IMR-90 (cell line): ENCODE measurements around the gene DNAJC2. TPM values are rescaled to one million over a fixed set of nuclear protein-coding genes. Genes with fewer than 3 reads are reported as not detected.
A peak's percentile ranks its signal among the peaks of the same experiment; 100 is the strongest.

Experiments
- ATAC-seq: fragments of 200-7000 bp; cut with Tn5 transposase; 2 replicates; pipeline ENCODE4 v1.9.1; 2020; ENCODE audit warnings: low read depth, mild to moderate bottlenecking, moderate library complexity
- BruUV-seq: library from RNA; stranded (reverse); fragments of 400-500 nt; replicated peaks from 2 replicates; lab custom pipeline; 2021; lab: Mats Ljungman, UMichigan
- CTCF ChIA-PET: fragments of 300-600 bp; formaldehyde crosslinking; extraction: SDS; loops from one replicate; lab custom pipeline; 2021; ENCODE audit warnings: antibody characterized with exemption; lab: Yijun Ruan, JAX
- POLR2A ChIA-PET: fragments of 300-600 bp; sonication (Branson Sonifier 250); formaldehyde crosslinking; loops from one replicate; lab custom pipeline; 2022; ENCODE audit warnings: antibody characterized with exemption; ENCODE audit not compliant: unreplicated experiment; lab: Charles Lee
- DNase-seq: peaks from one replicate; pipeline ENCODE4 v3.0.0; 2013
- H2AFZ ChIP-seq: replicated peaks from 2 replicates; pipeline ENCODE3; 2013; ENCODE audit warnings: low read length, mild to moderate bottlenecking; ENCODE audit not compliant: poor library complexity
- H2AK5ac ChIP-seq: 2 replicates; pipeline ENCODE4 v1.6.1; 2013; ENCODE audit warnings: low read depth, low read length, inconsistent platforms
- H2AK9ac ChIP-seq: replicated peaks from 2 replicates; pipeline ENCODE3; 2013; ENCODE audit warnings: mild to moderate bottlenecking, low read depth, low read length, moderate library complexity; ENCODE audit not compliant: poor library complexity
- H2BK120ac ChIP-seq: 2 replicates; pipeline ENCODE4 v1.6.1; 2013; ENCODE audit warnings: low read depth, low read length, inconsistent platforms
- H2BK15ac ChIP-seq: 3 replicates; pipeline ENCODE4 v1.6.1; 2013; ENCODE audit warnings: low read depth, low read length, inconsistent platforms
- H2BK20ac ChIP-seq: 2 replicates; pipeline ENCODE4 v1.6.1; 2013; ENCODE audit warnings: low read depth, mild to moderate bottlenecking, inconsistent platforms, low read length, moderate library complexity
- H2BK5ac ChIP-seq: 2 replicates; pipeline ENCODE4 v1.6.1; 2013; ENCODE audit warnings: mild to moderate bottlenecking, low read depth, low read length, inconsistent platforms; ENCODE audit not compliant: poor library complexity, severe bottlenecking
- H3K14ac ChIP-seq: replicated peaks from 2 replicates; pipeline ENCODE4 v1.6.1; 2013; ENCODE audit warnings: low read depth, low read length, inconsistent platforms
- H3K18ac ChIP-seq: 2 replicates; pipeline ENCODE4 v1.6.1; 2013; ENCODE audit warnings: low read depth, low read length, control low read depth
- H3K23ac ChIP-seq: 2 replicates; pipeline ENCODE4 v1.6.1; 2013; ENCODE audit warnings: low read depth, low read length, inconsistent platforms
- H3K27ac ChIP-seq: 2 replicates; pipeline ENCODE4 v1.5.1; 2013; ENCODE audit warnings: mild to moderate bottlenecking, control low read depth, low read length; ENCODE audit not compliant: insufficient read depth
- H3K27me3 ChIP-seq: 2 replicates; pipeline ENCODE4 v1.6.1; 2013; ENCODE audit warnings: low read length; ENCODE audit not compliant: control insufficient read depth, insufficient read depth
- H3K36me3 ChIP-seq: 2 replicates; pipeline ENCODE4 v1.6.1; 2013; ENCODE audit warnings: low read length, mixed read lengths; ENCODE audit not compliant: control insufficient read depth, insufficient read depth
- H3K4ac ChIP-seq: 2 replicates; pipeline ENCODE4 v1.6.1; 2013; ENCODE audit warnings: low read depth, low read length, inconsistent platforms
- H3K4me1 ChIP-seq: 2 replicates; pipeline ENCODE4 v1.6.1; 2013; ENCODE audit warnings: low read length, mixed read lengths; ENCODE audit not compliant: control insufficient read depth, insufficient read depth
- H3K4me2 ChIP-seq: 2 replicates; pipeline ENCODE4 v1.6.1; 2013; ENCODE audit warnings: low read depth, mild to moderate bottlenecking, control low read depth, low read length, moderate library complexity
- H3K4me3 ChIP-seq: 2 replicates; pipeline ENCODE4 v1.5.1; 2013; ENCODE audit warnings: low read depth, mild to moderate bottlenecking, control low read depth, low read length, moderate library complexity; ENCODE audit not compliant: insufficient read depth
- H3K56ac ChIP-seq: 2 replicates; pipeline ENCODE4 v1.6.1; 2013; ENCODE audit warnings: low read length, inconsistent platforms; ENCODE audit not compliant: insufficient read depth; ENCODE audit errors: extremely low read depth
- H3K79me1 ChIP-seq, 2 experiments: 2 replicates each; pipeline ENCODE4 v1.6.1; 2013; ENCODE audit warnings: low read length in 2 of 2, inconsistent platforms in 1 of 2, low read depth in 1 of 2
- H3K9ac ChIP-seq: 2 replicates; pipeline ENCODE4 v1.6.1; 2013; ENCODE audit warnings: low read depth, low read length, control low read depth
- H3K9me1 ChIP-seq: 2 replicates; pipeline ENCODE4 v1.6.1; 2013; ENCODE audit warnings: low read length, inconsistent platforms; ENCODE audit not compliant: insufficient read depth
- H3K9me3 ChIP-seq: 2 replicates; pipeline ENCODE4 v1.6.1; 2013; ENCODE audit warnings: low read length; ENCODE audit not compliant: control insufficient read depth, insufficient read depth
- H4K20me1 ChIP-seq: 2 replicates; pipeline ENCODE4 v1.6.1; 2013; ENCODE audit warnings: low read length, inconsistent platforms; ENCODE audit not compliant: insufficient read depth
- H4K5ac ChIP-seq: 2 replicates; pipeline ENCODE4 v1.6.1; 2013; ENCODE audit warnings: mild to moderate bottlenecking, low read depth, low read length, control low read depth
- H4K8ac ChIP-seq, 2 experiments: 2 replicates each; pipeline ENCODE4 v1.6.1; 2013; ENCODE audit warnings: low read depth in 2 of 2, low read length in 2 of 2, control low read depth in 1 of 2, inconsistent platforms in 1 of 2
- H4K91ac ChIP-seq: 2 replicates; pipeline ENCODE4 v1.6.1; 2013; ENCODE audit warnings: low read depth, low read length, inconsistent platforms; ENCODE audit not compliant: insufficient read depth
- CEBPB ChIP-seq: IDR thresholded peaks from 2 replicates; pipeline ENCODE4 v1.6.1; 2012; ENCODE audit warnings: low read depth, low read length, improper control_type of control experiment
- MAZ ChIP-seq: IDR thresholded peaks from 2 replicates; pipeline ENCODE4 v1.6.1; 2012; ENCODE audit warnings: low read depth, mild to moderate bottlenecking, low read length, improper control_type of control experiment, moderate library complexity, borderline replicate concordance
- MXI1 ChIP-seq: IDR thresholded peaks from 2 replicates; pipeline ENCODE4 v1.6.1; 2012; ENCODE audit warnings: low read depth, mild to moderate bottlenecking, low read length, moderate library complexity, borderline replicate concordance
- RAD21 ChIP-seq: IDR thresholded peaks from 2 replicates; pipeline ENCODE4 v1.6.1; 2012; ENCODE audit warnings: low read length, improper control_type of control experiment
- RCOR1 ChIP-seq: IDR thresholded peaks from 2 replicates; pipeline ENCODE4 v1.6.1; 2012; ENCODE audit warnings: mild to moderate bottlenecking, low read length, improper control_type of control experiment; ENCODE audit not compliant: insufficient replicate concordance
- SMC3 ChIP-seq: fragments of 150-350 bp; IDR thresholded peaks from 2 replicates; pipeline ENCODE4 v1.6.1; 2016; ENCODE audit warnings: low read depth, mild to moderate bottlenecking, antibody characterized with exemption, low read length, moderate library complexity
- WGBS, 2 experiments: methylation state at CpG; one replicate each; pipeline versions ENCODE4 v1.1.5 to v1.1.7; 2013; ENCODE audit warnings: missing lambda C conversion rate in 2 of 2; ENCODE audit not compliant: insufficient read length in 1 of 2; ENCODE audit errors: extremely low coverage in 2 of 2; 5-methylcytosine and 5-hydroxymethylcytosine counted together
- dilution Hi-C: fragments of 300-500 bp; cut with HindIII; formaldehyde crosslinking; loops from one replicate; pipeline ENCODE4 v1.14.3; 2018; ENCODE audit warnings: low sequenced_read_pairs; ENCODE audit not compliant: unreplicated experiment
- in situ Hi-C: fragments of 300-500 bp; cut with MboI; formaldehyde crosslinking; loops from 3 replicates; pipeline ENCODE4 v1.14.3; 2019; ENCODE audit warnings: low sequenced_read_pairs, inconsistent platforms, mixed read lengths
- intact Hi-C: fragments of 100-400 bp; cut with micrococcal nuclease; formaldehyde crosslinking; loops from 2 replicates; pipeline ENCODE4 v1.10.0; 2022
- polyA plus RNA-seq, 3 experiments: library from polyadenylated mRNA; depleted of rRNA; stranded (reverse); fragments of >200 nt; gene quantifications; 2 replicates each; pipeline ENCODE4 v1.2.3, GENCODE V29; 2012; ENCODE audit warnings: low replicate concordance in 1 of 3
- total RNA-seq: library from RNA; depleted of rRNA; stranded (reverse); fragments of >200 nt; gene quantifications from 2 replicates; pipeline ENCODE4 v1.2.3, GENCODE V29; 2012
- TF ChIP-seq, protein P1 (sequence below): fragments of 150-350 bp; IDR thresholded peaks from 2 replicates; pipeline ENCODE4 v1.6.1; 2016; ENCODE audit warnings: low read depth, mild to moderate bottlenecking, low read length, moderate library complexity, borderline replicate concordance
- TF ChIP-seq, protein P2 (sequence below): conservative IDR thresholded peaks from 2 replicates; pipeline ENCODE4 v1.5.1; 2012; ENCODE audit warnings: mild to moderate bottlenecking, low read depth, low read length, improper control_type of control experiment

Gene DNAJC2
- total and polyA plus RNA-seq, 2 of the 4 experiments (the other 2 are of a cell fraction): 17.5 to 22.4 TPM

DNA sequence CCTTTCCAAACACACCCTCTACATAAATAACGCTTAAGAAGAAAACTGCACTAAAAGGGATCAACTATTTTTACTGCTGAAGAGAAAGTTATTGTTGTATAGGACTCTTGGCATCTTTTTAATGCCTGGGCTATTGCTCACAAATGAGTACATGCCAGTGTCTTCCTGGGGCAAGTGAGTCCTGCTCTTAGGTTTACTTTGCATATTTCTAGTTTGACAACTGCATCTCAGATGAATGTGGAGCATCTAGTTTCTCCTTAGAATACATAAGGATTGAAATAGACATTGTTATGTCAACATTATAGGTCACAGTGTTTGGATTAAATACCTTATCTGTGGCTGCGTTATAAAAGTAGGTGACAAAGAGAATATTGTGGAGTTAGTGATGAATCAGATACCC lies 47.4 kb upstream of the DNAJC2 start:
- Histone ChIP-seq H2AK9ac (no peak overlapping the region), H2AK5ac (no peak overlapping the region), H3K14ac (no peak overlapping the region), H2AFZ (no peak overlapping the region), H3K18ac (no peak overlapping the region), H3K4me3 (no peak overlapping the region), H2BK5ac (no peak overlapping the region), H3K56ac (no peak overlapping the region), H3K9me1 (no peaks in the 10 kb centered on the region), H3K4me2 (no peak overlapping the region), H2BK15ac (no peak overlapping the region), H3K4ac (no peak overlapping the region), H2BK120ac (no peak overlapping the region), H3K36me3 (no peaks in the 10 kb centered on the region), H3K79me1 (no peaks in the 10 kb centered on the region), H4K91ac (no peak overlapping the region), H3K27me3 (peaks cover 5% of the 10 kb centered on the region), H3K9me3 (no peaks in the 10 kb centered on the region), H2BK20ac (no peak overlapping the region), H3K27ac (no peak overlapping the region), H3K23ac (no peak overlapping the region), H3K4me1 (no peaks in the 10 kb centered on the region), H4K5ac (no peak overlapping the region), H4K8ac (no peak overlapping the region), H3K9ac (no peak overlapping the region), H4K20me1 (no peaks in the 10 kb centered on the region)
- intact Hi-C loops (no loop called here), in situ Hi-C loops (no loop called here), dilution Hi-C loops (no loop called here)
- ChIA-PET POLR2A (no interaction called here), CTCF (interaction anchor here (0.6 kb wide), 1 partner anchor 57 kb away, joined by 4 read pairs; no protein-coding TSS in a partner anchor)
- WGBS, 2 experiments: no CpG with 5 or more reads among the region's 2 CpGs
- ATAC-seq (peak; percentile 64), DNase-seq (peak; percentile 15)
- BruUV-seq: no TSS peak
- no peak for TF ChIP-seq MXI1
- TF ChIP-seq, protein P1, sequence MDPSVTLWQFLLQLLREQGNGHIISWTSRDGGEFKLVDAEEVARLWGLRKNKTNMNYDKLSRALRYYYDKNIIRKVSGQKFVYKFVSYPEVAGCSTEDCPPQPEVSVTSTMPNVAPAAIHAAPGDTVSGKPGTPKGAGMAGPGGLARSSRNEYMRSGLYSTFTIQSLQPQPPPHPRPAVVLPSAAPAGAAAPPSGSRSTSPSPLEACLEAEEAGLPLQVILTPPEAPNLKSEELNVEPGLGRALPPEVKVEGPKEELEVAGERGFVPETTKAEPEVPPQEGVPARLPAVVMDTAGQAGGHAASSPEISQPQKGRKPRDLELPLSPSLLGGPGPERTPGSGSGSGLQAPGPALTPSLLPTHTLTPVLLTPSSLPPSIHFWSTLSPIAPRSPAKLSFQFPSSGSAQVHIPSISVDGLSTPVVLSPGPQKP: no peak
- no peak for TF ChIP-seq RAD21
- TF ChIP-seq SMC3: no peak
- TF ChIP-seq RCOR1: no peak
- no peak for TF ChIP-seq CEBPB
- no peak for TF ChIP-seq MAZ
- TF ChIP-seq, protein P2, sequence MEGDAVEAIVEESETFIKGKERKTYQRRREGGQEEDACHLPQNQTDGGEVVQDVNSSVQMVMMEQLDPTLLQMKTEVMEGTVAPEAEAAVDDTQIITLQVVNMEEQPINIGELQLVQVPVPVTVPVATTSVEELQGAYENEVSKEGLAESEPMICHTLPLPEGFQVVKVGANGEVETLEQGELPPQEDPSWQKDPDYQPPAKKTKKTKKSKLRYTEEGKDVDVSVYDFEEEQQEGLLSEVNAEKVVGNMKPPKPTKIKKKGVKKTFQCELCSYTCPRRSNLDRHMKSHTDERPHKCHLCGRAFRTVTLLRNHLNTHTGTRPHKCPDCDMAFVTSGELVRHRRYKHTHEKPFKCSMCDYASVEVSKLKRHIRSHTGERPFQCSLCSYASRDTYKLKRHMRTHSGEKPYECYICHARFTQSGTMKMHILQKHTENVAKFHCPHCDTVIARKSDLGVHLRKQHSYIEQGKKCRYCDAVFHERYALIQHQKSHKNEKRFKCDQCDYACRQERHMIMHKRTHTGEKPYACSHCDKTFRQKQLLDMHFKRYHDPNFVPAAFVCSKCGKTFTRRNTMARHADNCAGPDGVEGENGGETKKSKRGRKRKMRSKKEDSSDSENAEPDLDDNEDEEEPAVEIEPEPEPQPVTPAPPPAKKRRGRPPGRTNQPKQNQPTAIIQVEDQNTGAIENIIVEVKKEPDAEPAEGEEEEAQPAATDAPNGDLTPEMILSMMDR: no peak
